ENCODE data around the gene ACOX2. TPM values are rescaled to one million over a fixed set of nuclear protein-coding genes. Genes with fewer than 3 reads are reported as not detected.

Gene ACOX2
- total RNA-seq, 1 experiment from 2014 or later, result 12.8 TPM

DNA sequence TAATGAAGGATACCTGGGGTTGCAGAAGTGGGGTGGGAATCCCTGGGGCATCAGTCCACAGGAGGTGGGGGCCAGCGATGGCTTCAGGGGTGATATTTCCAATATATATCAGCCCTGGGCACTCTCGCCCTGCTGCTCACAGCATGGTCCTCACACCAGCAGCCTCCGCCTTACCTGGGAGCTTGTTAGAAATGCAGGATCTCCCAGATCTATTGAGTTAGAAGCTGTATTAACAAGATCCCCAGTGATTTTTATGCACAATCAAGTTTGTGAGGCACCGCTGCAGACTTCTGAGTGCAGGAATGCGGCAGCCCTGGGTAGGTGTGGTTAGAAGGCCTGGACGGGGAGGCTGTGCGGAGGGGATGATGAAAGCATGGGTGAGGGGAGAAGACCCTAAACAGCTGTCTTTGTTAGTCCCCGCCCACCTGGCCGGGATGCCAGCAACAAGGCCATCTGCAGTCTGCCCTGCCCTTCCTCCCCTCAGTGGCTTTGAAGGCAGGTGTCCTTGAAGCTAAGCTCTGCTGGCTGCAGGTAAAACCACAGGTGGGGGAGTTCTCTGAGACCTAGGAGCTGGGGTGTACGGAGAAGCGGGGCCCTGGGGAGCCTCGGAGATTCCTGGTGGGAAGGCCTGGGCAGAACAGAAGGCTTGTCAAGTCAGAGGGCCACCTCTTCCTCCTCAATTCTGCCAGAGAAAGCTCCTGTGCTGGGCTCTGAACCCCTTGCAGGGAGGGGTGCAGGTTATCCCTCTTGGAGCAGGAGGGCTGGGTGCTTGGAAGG is 28.8 kb upstream of the ACOX2 start:
- POLR2A ChIA-PET, result no interaction called here
- Histone ChIP-seq H3K9me3 (ENCODE audit: control insufficient read depth in 1 of 2, insufficient read depth in 1 of 2, low read depth in 1 of 2, low read length in 2 of 2) (no peaks in the 10 kb centered on the region), H3K9me2 (ENCODE audit: insufficient read depth) (no peaks in the 10 kb centered on the region), H3K4me1 (ENCODE audit: control insufficient read depth in 1 of 2, insufficient read depth in 2 of 2, low read length in 2 of 2) (peaks cover 0 to 25% of the 10 kb centered on the region in 2 experiments; a peak in 3 of 4 replicates), H3K79me2 (ENCODE audit: insufficient read depth, low read length) (no peaks in the 10 kb centered on the region), H3K4me2 (ENCODE audit: low read length) (no peak overlapping the region), H2AFZ (ENCODE audit: low read depth, low read length, poor library complexity, severe bottlenecking) (no peak overlapping the region), H3K4me3 (replicated peaks in 1 of 2; ENCODE audit: low read depth in 1 of 2, low read length in 2 of 2) (no peak overlapping the region), H3K27ac (ENCODE audit: low read depth, low read length) (no peak overlapping the region), H3K9ac (ENCODE audit: low read length) (no peak overlapping the region), H4K20me1 (ENCODE audit: insufficient read depth) (no peaks in the 10 kb centered on the region), H3K36me3 (ENCODE audit: control insufficient read depth in 1 of 2, insufficient read depth in 2 of 2, low read length in 2 of 2) (no peaks in the 10 kb centered on the region), H3K27me3 (ENCODE audit: insufficient read depth, low read length) (no peaks in the 10 kb centered on the region)
- RAD21 ChIA-PET (ENCODE audit: low non-redundant PET in 1 of 2, low total read pairs in 2 of 2, uncharacterized antibody in 2 of 2, unreplicated experiment in 2 of 2), result interaction anchor here in 1 of 2 experiments (0.6 kb wide), 1 partner anchor 16 kb away, joined by 3 read pairs; no protein-coding TSS in a partner anchor
- intact Hi-C loops (cut with micrococcal nuclease), result no loop called here
- TF ChIP-seq SRF (IDR thresholded peaks at IDR 0.05; ENCODE audit: low read depth), result no peak
- no peak for TF ChIP-seq YY1 (IDR thresholded peaks at IDR 0.05; ENCODE audit: extremely low read depth, insufficient replicate concordance, low read depth, low read length)
- TF ChIP-seq, protein P1, sequence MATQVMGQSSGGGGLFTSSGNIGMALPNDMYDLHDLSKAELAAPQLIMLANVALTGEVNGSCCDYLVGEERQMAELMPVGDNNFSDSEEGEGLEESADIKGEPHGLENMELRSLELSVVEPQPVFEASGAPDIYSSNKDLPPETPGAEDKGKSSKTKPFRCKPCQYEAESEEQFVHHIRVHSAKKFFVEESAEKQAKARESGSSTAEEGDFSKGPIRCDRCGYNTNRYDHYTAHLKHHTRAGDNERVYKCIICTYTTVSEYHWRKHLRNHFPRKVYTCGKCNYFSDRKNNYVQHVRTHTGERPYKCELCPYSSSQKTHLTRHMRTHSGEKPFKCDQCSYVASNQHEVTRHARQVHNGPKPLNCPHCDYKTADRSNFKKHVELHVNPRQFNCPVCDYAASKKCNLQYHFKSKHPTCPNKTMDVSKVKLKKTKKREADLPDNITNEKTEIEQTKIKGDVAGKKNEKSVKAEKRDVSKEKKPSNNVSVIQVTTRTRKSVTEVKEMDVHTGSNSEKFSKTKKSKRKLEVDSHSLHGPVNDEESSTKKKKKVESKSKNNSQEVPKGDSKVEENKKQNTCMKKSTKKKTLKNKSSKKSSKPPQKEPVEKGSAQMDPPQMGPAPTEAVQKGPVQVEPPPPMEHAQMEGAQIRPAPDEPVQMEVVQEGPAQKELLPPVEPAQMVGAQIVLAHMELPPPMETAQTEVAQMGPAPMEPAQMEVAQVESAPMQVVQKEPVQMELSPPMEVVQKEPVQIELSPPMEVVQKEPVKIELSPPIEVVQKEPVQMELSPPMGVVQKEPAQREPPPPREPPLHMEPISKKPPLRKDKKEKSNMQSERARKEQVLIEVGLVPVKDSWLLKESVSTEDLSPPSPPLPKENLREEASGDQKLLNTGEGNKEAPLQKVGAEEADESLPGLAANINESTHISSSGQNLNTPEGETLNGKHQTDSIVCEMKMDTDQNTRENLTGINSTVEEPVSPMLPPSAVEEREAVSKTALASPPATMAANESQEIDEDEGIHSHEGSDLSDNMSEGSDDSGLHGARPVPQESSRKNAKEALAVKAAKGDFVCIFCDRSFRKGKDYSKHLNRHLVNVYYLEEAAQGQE (IDR thresholded peaks at IDR 0.05; ENCODE audit: low read depth), result no peak
- TF ChIP-seq SP1 (IDR thresholded peaks at IDR 0.05; ENCODE audit: low read depth), result no peak
- no peak for TF ChIP-seq EZH2 (IDR thresholded peaks at IDR 0.05)
- no peak for ATAC-seq
- BruUV-seq (replicated peaks), result no TSS peak
- CTCF ChIA-PET, result interaction anchor here (1.7 kb wide), 1 partner anchor 65 kb away, joined by 11 read pairs; no protein-coding TSS in a partner anchor
- no peak for DNase-seq (ENCODE audit: low read depth, low spot score)
